Calu3 (cell line): ENCODE measurements around the gene CDKAL1. TPM values are rescaled to one million over a fixed set of nuclear protein-coding genes. Genes with fewer than 3 reads are reported as not detected.

Experiments
- BruUV-seq: library from RNA; stranded (reverse); fragments of 400-500 nt; replicated peaks from 2 replicates; lab custom pipeline; 2021; lab: Mats Ljungman, UMichigan
- CTCF ChIA-PET: fragments of 300-600 bp; sonication (Branson Sonifier 250); formaldehyde crosslinking; loops from one replicate; lab custom pipeline; 2022; ENCODE audit warnings: antibody characterized with exemption; lab: Charles Lee
- DNase-seq: peaks from one replicate; pipeline ENCODE4 v3.0.0; 2022
- H3K27ac Mint-ChIP-seq: one replicate; pipeline ENCODE4 v1.8.0; 2022; ENCODE audit warnings: mixed read lengths; ENCODE audit not compliant: unreplicated experiment
- H3K27me3 Mint-ChIP-seq: one replicate; pipeline ENCODE4 v1.8.0; 2022; ENCODE audit warnings: mixed read lengths; ENCODE audit not compliant: unreplicated experiment
- H3K36me3 Mint-ChIP-seq: one replicate; pipeline ENCODE4 v1.8.0; 2022; ENCODE audit warnings: mild to moderate bottlenecking, moderate library complexity, mixed read lengths; ENCODE audit not compliant: insufficient read depth, unreplicated experiment
- H3K4me1 Mint-ChIP-seq: one replicate; pipeline ENCODE4 v1.8.0; 2022; ENCODE audit warnings: mild to moderate bottlenecking, low read depth, mixed read lengths; ENCODE audit not compliant: unreplicated experiment
- H3K4me3 Mint-ChIP-seq: one replicate; pipeline ENCODE4 v1.8.0; 2022; ENCODE audit warnings: mild to moderate bottlenecking, low read depth, moderate library complexity, mixed read lengths; ENCODE audit not compliant: unreplicated experiment
- H3K9me3 Mint-ChIP-seq: one replicate; pipeline ENCODE4 v1.8.0; 2022; ENCODE audit warnings: low read depth, mixed read lengths; ENCODE audit not compliant: unreplicated experiment
- CTCF ChIP-seq: fragments of 200-600 bp; IDR thresholded peaks from one replicate; pipeline ENCODE4 v1.8.0; 2022; ENCODE audit warnings: antibody characterized with exemption; ENCODE audit not compliant: unreplicated experiment
- intact Hi-C: fragments of 100-400 bp; cut with micrococcal nuclease; formaldehyde crosslinking; loops from one replicate; pipeline ENCODE4 v1.10.0; 2022; ENCODE audit not compliant: unreplicated experiment
- total RNA-seq: library from RNA; stranded (reverse); gene quantifications from 2 replicates; pipeline ENCODE4 v1.2.3, GENCODE V29; 2022

CDKAL1 gene
- total RNA-seq, 1 experiment from 2014 or later, result 39.6 TPM

DNA sequence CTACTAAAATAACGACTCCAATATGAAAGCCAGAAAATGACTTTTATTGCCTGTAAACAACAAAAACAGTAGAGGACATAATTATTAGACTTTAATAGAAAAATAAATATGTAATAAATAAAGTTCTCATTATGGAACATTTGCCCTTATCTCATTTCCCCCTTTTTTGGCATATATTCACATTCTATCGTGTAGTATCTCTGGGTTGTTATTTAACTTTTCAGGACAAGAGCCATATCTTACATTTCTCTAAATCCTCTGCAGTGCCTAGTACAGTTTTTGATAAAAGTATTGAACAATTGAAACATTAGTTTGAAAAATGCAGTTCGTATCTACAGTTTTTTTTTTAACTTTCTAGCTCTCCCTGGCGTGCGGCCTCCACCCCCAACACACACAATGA, 617.3 kb downstream of the CDKAL1 start:
- Mint-ChIP-seq H3K9me3 (no peaks in the 10 kb centered on the region), H3K36me3 (no peaks in the 10 kb centered on the region), H3K4me3 (no peak overlapping the region), H3K27ac (no peak overlapping the region), H3K27me3 (no peaks in the 10 kb centered on the region), H3K4me1 (peaks cover 21% of the 10 kb centered on the region)
- no TSS peak for BruUV-seq
- no peak for TF ChIP-seq CTCF
- intact Hi-C loops, result loop anchor here (2.0 kb wide), 1 partner anchor 435 kb away; no protein-coding TSS in a partner anchor
- DNase-seq, result no peak
- CTCF ChIA-PET, result no interaction called here

GRCh38 chr6:21157186-21157929, 623.1 kb downstream of the CDKAL1 start:
- no peak overlapping the region for H3K27ac Mint-ChIP-seq
- CTCF ChIA-PET, result interaction anchor here (0.6 to 0.9 kb wide), 5 partner anchors 9 to 593 kb away, joined by 4 read pairs; no protein-coding TSS in a partner anchor
- H3K36me3 Mint-ChIP-seq, result no peaks in the 10 kb centered on the region

GRCh38 chr6:21158149-21158548, 623.9 kb downstream of the CDKAL1 start:
- Mint-ChIP-seq H3K36me3 (no peaks in the 10 kb centered on the region), H3K4me3 (no peak overlapping the region), H3K4me1 (peaks cover 2% of the 10 kb centered on the region), H3K27me3 (no peaks in the 10 kb centered on the region), H3K27ac (no peak overlapping the region), H3K9me3 (no peaks in the 10 kb centered on the region)
- DNase-seq, result no peak
- no TSS peak for BruUV-seq
- intact Hi-C loops, result no loop called here
- no peak for TF ChIP-seq CTCF
- CTCF ChIA-PET, result interaction anchor here (0.6 kb wide), 1 partner anchor 35 kb away, joined by 4 read pairs; no protein-coding TSS in a partner anchor

More at GRCh38 chr6:21157186-21157929, 623.1 kb downstream of the CDKAL1 start:
- Mint-ChIP-seq H3K9me3 (no peaks in the 10 kb centered on the region), H3K27me3 (no peaks in the 10 kb centered on the region), H3K4me3 (no peak overlapping the region), H3K4me1 (peaks cover 2% of the 10 kb centered on the region)
- no TSS peak for BruUV-seq
- DNase-seq, result no peak
- TF ChIP-seq CTCF, result no peak
- intact Hi-C loops, result no loop called here

GRCh38 chr6:21158873-21159272, 624.6 kb downstream of the CDKAL1 start:
- Mint-ChIP-seq H3K9me3 (no peaks in the 10 kb centered on the region), H3K27ac (no peak overlapping the region), H3K36me3 (no peaks in the 10 kb centered on the region), H3K27me3 (no peaks in the 10 kb centered on the region), H3K4me3 (no peak overlapping the region), H3K4me1 (peaks cover 8% of the 10 kb centered on the region)
- BruUV-seq, result no TSS peak
- no peak for TF ChIP-seq CTCF
- intact Hi-C loops, result no loop called here
- DNase-seq, result no peak
- CTCF ChIA-PET, result interaction anchor here (0.7 kb wide), 2 partner anchors 11 to 32 kb away, joined by 4 to 6 read pairs; no protein-coding TSS in a partner anchor
